AG09309 (cell line): ENCODE data around the gene PLEKHG5.

Experiments
- DNase-seq: peaks from one replicate; pipeline ENCODE4 v3.0.0-alpha.2; 2010; ENCODE audit warnings: low read depth
- H3K4me3 ChIP-seq: 2 replicates; pipeline ENCODE4 v1.5.1; 2011; ENCODE audit warnings: mild to moderate bottlenecking, low read depth, low read length, moderate library complexity; ENCODE audit not compliant: control insufficient read depth
- TF ChIP-seq, protein P1 (sequence below): IDR thresholded peaks from 2 replicates; pipeline ENCODE4 v1.5.1; 2011; ENCODE audit warnings: mild to moderate bottlenecking, low read depth, low read length, inconsistent platforms; ENCODE audit not compliant: insufficient read depth, control insufficient read depth; ENCODE audit errors: missing control alignments

The PLEKHG5 gene

DNA sequence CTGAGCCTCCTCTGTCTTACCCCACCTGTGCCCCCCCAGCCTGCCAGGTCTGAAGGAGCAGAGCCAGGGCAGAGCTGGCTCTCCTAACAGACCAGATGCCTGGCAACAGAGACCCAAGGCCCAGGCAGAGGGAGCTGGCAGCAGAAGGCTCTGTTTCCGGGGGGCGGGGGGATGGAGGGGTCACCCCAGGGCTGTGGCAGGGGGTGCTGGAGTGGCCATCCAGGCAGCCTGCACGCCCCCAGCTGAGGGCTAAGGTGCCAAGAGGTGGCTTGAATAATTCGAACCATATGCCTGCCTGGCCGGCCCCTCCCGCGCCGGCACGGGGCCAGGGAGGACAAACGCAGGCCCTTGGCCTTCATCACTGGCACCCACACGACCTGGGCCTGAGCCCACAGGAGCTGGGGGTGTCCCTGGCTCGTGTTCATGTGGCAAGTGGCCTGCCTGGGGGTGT lies 16.0 kb upstream of the PLEKHG5 start:
- H3K4me3 ChIP-seq: no peak overlapping the region
- no peak for DNase-seq
- TF ChIP-seq, protein P1, sequence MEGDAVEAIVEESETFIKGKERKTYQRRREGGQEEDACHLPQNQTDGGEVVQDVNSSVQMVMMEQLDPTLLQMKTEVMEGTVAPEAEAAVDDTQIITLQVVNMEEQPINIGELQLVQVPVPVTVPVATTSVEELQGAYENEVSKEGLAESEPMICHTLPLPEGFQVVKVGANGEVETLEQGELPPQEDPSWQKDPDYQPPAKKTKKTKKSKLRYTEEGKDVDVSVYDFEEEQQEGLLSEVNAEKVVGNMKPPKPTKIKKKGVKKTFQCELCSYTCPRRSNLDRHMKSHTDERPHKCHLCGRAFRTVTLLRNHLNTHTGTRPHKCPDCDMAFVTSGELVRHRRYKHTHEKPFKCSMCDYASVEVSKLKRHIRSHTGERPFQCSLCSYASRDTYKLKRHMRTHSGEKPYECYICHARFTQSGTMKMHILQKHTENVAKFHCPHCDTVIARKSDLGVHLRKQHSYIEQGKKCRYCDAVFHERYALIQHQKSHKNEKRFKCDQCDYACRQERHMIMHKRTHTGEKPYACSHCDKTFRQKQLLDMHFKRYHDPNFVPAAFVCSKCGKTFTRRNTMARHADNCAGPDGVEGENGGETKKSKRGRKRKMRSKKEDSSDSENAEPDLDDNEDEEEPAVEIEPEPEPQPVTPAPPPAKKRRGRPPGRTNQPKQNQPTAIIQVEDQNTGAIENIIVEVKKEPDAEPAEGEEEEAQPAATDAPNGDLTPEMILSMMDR: no peak

DNA sequence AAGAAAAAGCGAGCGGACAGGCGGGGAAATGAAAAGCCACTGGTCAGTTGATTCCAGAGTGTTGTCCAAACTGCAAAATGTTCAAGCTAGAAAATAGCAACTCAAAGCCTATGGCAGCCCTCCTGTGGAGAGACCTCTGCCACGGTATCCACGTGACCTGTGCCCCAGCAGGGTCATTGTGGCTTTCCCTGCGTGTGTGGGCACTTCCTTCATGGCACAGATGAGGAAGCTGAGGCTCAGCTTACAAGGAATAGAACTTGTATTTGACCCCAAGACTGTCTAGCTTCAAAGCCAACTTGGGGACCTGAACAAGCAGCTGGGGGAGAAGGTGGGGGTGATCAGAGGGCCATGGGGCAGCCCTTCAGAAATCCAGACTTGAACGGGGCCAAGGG lies 15.6 kb upstream of the PLEKHG5 start:
- TF ChIP-seq, protein P1: no peak
- no peak for DNase-seq
- no peak overlapping the region for H3K4me3 ChIP-seq

DNA sequence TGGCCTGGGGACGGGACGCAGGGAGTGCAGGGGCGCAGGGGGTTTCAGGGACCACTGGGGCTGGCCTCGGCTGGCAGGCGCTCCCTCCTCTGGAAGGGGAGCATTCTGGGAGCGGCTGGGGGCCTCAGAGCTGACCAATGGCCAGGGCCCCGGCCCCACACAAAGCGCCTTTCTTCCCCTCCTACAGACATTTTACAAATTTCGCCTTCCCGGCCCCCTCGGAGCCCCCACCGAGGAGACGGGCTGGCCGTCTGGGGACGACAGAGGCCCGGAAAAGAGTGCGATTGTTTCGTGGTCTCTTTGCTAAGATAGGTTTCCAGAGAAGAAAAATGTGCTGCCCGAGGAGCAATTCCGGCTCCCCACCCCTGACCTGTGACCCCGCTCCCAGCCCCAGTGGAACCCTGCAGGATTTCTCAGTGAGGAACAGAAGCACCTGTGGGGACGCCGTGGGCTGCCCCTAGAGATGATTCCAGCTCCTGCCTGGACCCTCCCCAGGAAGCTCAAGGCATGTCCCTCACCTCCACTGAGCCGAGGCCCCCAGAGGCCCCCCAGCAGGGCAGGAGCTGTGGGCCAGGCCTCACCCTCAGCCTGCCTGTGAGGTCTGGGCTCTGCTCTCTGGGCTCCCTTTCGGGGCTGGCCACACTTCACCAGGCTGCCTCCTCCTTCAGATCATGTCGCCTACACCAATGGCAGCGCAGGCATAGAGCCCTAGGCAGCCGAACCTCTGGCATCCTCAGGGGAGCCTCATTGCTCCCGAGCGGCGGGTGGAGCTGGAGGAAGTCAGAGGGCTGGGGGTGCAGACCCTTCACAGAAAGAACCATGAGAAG lies 15.0 kb upstream of the PLEKHG5 start:
- TF ChIP-seq, protein P1: no peak
- no peak for DNase-seq

DNA sequence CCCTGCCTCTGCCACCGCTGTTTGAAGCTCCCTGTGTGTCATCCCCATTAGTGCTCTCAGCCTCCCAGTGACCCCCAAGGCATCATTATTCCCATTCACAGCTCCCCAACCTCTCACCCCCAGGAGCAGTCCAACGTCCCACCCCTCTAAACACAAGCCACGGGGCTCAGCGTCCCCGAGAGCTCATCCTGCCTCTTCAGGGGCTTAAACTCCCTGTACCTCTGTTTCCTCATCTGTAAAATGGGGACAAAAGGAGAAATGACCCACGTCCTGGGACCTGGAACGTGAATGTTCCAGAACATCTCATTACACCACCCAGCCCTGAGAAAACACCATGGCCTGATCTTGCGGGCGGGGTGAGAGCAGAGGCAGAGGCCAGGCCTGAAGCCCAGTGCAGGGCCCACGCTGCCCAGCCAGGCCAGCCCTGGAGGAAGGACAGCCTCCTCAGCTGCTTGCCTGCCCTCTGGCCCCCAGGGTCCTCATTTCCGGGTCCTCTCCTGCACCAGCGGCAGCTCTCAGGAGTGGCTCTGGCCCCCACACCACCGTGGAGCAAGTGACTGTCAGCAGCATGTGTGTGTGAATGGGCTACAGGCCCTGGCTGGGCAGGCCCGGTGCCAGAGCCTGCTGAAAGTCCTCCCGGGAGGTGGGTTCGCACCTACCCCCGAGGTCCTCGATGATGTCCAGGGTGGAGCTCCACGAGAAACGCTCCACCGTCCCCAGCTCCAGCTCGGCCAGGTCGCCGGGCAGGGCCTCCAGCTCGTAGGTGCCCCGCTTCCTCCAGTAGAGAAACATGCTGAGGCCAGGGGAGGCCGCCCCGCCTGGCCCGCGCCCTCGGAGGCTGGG lies 14.1 kb upstream of the PLEKHG5 start:
- TF ChIP-seq, protein P1: no peak
- no peak overlapping the region for H3K4me3 ChIP-seq
- no peak for DNase-seq

More for the DNA sequence above, 15.0 kb upstream of the PLEKHG5 start:
- H3K4me3 ChIP-seq: no peak overlapping the region

DNA sequence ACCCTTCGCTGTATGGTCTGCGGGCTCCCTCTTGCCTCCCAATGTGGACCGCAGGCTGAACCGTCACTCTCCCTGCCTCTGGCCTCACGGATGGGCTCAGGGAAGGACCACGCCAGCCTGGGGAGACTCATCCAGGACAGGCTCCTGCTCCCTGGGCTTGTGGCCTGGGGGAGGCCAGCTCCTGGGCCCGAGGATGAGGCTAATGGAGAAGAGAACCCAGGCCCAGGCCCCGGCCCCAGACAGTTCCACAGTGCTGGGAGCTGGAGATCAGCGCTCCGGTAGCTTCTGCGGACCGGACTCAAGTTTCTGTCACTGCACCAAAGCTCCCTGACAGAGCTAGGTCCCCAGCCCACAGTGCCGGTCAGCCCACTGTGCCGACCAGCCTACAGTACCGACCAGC lies 13.4 kb upstream of the PLEKHG5 start:
- DNase-seq: no peak
- TF ChIP-seq, protein P1: no peak
- no peak overlapping the region for H3K4me3 ChIP-seq

DNA sequence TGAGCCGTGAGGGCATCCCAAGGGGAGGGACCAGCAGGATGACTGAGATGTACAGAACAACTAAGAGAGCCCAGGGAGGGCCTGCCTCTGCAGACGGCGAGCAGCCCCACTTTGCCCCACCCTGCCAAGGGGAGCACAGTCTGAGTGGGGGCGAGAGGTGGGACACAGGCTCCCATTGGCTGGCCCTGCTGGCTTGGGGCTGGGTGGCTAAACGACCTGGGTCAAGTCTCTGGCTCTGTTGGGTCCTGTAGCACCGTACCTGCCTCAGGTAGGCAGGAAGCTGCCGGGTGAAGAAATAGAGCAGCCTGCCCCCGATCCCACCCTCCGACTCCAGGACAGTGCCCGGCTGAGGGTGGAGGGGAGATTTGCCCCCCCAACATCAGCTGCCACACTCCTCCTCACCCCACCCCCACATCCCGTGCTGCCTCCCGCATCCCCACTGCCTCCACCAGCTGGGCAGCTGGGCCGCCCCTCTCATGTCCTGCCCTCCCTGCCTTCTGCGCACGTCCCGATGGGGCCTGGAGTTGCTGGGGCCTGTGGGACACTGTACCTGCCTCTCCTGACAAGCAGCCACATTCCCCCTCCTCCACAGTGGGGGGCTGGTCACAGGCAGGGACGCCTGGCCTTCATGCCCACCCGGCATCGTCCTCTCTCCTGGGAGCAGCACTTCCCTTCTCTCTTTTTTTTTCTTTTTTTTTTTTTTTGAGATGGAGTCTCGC lies 12.6 kb upstream of the PLEKHG5 start:
- TF ChIP-seq, protein P1: no peak
- no peak for DNase-seq
- H3K4me3 ChIP-seq: no peak overlapping the region
